Activated T-cell treated with anti-CD3 and anti-CD28 coated beads, Interleukin-2, amount 50 U/mL, for 72 hours (primary cell): ENCODE data around the gene PCNX2. TPM values are rescaled to one million over a fixed set of nuclear protein-coding genes. Genes with fewer than 3 reads are reported as not detected.

ENCODE experiments used
- ATAC-seq, 2 donors: fragments of 150-1000 bp; cut with Tn5 transposase; replicated peaks in 1 of 2; 2 replicates each; pipeline ENCODE4 v1.10.0; 2021; ENCODE audit warnings: moderate library complexity in 2 of 2, mild to moderate bottlenecking in 1 of 2
- DNase-seq, 2 donors: peaks; one replicate each; pipeline ENCODE4 v3.0.0; 2021 to 2022; ENCODE audit warnings: mixed read lengths in 1 of 2
- H3K27ac Mint-ChIP-seq: one replicate; pipeline ENCODE4 v1.8.0; 2022; ENCODE audit warnings: mild to moderate bottlenecking, moderate library complexity, mixed read lengths
- H3K27me3 Mint-ChIP-seq: one replicate; pipeline ENCODE4 v1.8.0; 2022; ENCODE audit warnings: low read depth, mixed read lengths
- H3K36me3 Mint-ChIP-seq, 2 donors: one replicate each; pipeline ENCODE4 v1.8.0; 2022; ENCODE audit warnings: mixed read lengths in 2 of 2, mild to moderate bottlenecking in 1 of 2; ENCODE audit not compliant: insufficient read depth in 2 of 2
- H3K4me1 Mint-ChIP-seq: one replicate; pipeline ENCODE4 v1.8.0; 2022; ENCODE audit warnings: low read depth, mixed read lengths
- H3K4me3 Mint-ChIP-seq, 2 donors: one replicate each; pipeline ENCODE4 v1.8.0; 2022; ENCODE audit warnings: mild to moderate bottlenecking in 2 of 2, mixed read lengths in 2 of 2, moderate library complexity in 2 of 2
- H3K9me3 Mint-ChIP-seq, 2 donors: one replicate each; pipeline ENCODE4 v1.8.0; 2022; ENCODE audit warnings: mixed read lengths in 2 of 2
- total RNA-seq, 2 donors: library from RNA; stranded (reverse); gene quantifications; one replicate each; pipeline ENCODE4 v1.2.3, GENCODE V29; 2022

The PCNX2 gene
- total RNA-seq, 2 donors from 2014 or later = 26.2 to 28.6 TPM

DNA sequence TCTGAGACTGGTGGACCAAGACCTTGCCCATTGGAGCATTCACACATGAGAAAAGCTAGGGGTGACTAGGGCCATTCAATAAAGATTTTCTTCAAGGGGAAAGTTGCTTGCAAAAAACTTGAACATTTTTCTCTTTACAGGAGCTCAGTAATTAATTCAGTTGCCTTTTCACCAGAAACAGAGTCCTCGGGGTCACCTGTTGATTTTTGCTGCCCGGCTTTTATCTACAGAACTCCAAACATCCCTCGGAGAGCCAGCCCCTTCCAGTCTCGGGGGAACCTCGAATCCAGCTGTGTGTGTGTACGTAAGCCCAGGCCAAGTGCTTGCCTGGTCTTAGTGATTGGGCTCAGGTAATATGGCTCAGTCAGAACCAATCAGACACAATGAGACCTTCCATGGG is 47.5 kb downstream of the PCNX2 start:
- H3K36me3 Mint-ChIP-seq = peaks cover 0 to 6% of the 10 kb centered on the region in 2 donors

DNA sequence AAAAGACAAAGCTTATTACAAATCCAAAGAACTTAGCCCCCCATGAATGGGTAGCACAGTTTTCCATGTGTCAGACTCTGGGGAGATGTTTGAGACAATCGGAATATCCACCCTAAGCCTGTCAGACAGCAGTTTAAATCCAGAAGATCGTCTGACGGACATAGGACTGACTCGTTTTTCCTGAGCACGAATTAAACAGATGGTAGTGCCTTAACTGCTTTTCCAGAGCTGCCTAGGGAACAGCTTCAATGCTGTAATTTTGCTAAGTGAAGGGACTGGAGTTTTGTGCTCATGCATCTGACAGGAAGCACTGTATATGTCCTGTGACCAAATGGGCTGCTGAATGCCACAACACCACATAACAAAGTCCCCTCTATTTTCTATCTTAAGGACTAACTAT is 48.6 kb downstream of the PCNX2 start:
- Mint-ChIP-seq H3K36me3 (peaks cover 0 to 6% of the 10 kb centered on the region in 2 donors), H3K9me3 (no peaks in the 10 kb centered on the region), H3K27ac (no peak overlapping the region), H3K4me3 (no peak overlapping the region), H3K4me1 (peaks cover 6% of the 10 kb centered on the region), H3K27me3 (no peaks in the 10 kb centered on the region)
- ATAC-seq = no peak
- no peak for DNase-seq

More for the DNA sequence above, 47.5 kb downstream of the PCNX2 start:
- ATAC-seq (no peak), DNase-seq (no peak)
- H3K4me3 Mint-ChIP-seq = no peak overlapping the region
- no peaks in the 10 kb centered on the region for H3K27me3 Mint-ChIP-seq
- H3K9me3 Mint-ChIP-seq = no peaks in the 10 kb centered on the region
- peaks cover 6% of the 10 kb centered on the region for H3K4me1 Mint-ChIP-seq
- no peak overlapping the region for H3K27ac Mint-ChIP-seq

DNA sequence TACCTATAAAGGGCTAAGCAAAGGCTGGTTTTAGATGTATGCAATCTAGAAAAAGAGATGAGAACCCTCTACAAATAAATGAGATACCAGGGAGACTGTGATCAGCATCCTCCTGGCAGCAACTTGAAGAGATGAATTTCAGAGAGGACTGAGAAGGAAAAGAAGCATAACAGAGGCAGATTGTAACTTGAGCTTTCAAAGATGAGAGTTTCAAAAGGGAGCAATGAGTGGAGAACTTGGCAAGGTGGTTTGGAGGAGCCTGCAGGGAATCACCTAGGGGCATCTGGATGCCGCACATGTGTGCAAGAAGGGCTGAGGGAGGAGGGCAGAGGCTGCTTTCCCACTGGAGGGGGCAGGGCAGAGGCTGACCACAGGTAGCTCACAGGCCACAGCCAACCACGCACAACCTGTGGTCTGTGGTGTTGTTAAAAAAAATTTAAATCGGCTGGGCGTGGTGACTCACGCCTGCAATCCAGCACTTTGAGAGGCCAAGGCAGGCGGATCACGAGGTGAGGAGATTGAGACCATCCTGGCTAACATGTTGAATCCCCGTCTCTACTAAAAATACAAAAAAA is 50.2 kb downstream of the PCNX2 start:
- no peaks in the 10 kb centered on the region for H3K27me3 Mint-ChIP-seq
- H3K36me3 Mint-ChIP-seq = peaks cover 0 to 4% of the 10 kb centered on the region in 2 donors
- ATAC-seq = no peak
- H3K9me3 Mint-ChIP-seq = no peaks in the 10 kb centered on the region
- no peak for DNase-seq
- H3K27ac Mint-ChIP-seq = no peak overlapping the region
- H3K4me3 Mint-ChIP-seq = no peak overlapping the region
- peaks cover 6% of the 10 kb centered on the region for H3K4me1 Mint-ChIP-seq

DNA sequence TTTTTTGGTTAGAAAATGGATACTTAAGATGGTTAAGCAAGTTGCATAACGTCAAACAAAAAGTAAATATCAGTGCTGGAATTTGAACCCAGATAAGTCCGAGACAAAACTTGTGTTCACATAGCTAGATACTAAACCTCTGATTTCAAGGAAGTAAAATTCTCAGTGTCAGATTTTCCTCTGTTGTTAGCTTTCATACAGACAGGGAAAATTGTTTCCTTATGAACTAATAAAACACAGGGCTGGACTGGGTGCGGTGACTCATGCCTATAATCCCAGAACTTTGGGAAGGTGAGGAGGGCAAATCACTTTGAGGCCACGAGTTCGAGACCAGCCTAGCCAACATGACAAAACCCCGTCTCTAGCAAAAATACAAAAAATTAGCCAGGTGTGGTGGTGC is 51.3 kb downstream of the PCNX2 start:
- DNase-seq (no peak), ATAC-seq (no peak)
- no peaks in the 10 kb centered on the region for H3K9me3 Mint-ChIP-seq
- H3K27me3 Mint-ChIP-seq = no peaks in the 10 kb centered on the region
- H3K36me3 Mint-ChIP-seq = peaks cover 0 to 4% of the 10 kb centered on the region in 2 donors
- H3K4me3 Mint-ChIP-seq = no peak overlapping the region
- H3K27ac Mint-ChIP-seq = no peak overlapping the region
- peaks cover 6% of the 10 kb centered on the region for H3K4me1 Mint-ChIP-seq

DNA sequence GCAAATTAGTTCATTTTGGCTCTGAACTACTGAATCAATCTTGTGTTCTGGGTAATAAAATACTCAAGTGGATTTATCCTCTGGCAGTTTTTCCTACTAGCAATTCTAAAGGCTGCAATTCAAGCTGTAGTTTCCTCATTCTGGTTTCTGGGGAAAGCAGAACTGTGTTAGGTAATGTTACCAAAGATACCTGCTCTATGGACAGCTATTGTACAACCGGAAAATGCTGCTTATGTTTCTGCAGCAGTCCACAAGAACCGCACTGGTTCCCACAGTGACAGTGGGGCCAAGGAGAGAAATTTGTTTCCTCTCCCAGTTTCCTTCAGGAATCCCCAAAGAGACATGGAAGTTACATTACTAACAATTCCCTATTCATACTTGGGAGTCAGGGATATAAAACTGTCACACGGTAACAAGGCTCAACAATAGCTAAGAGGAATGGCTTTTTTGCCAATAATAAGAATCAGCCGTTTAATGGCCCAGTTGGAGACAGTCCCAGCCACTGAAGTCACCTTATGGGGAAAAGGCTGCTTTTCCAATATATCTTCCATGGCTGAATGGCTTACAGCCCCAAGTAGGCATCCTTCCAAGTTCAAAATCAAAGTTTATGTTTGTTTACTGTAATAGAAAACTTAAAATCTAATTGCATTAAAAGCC is 52.6 kb downstream of the PCNX2 start:
- H3K36me3 Mint-ChIP-seq = peaks cover 0 to 2% of the 10 kb centered on the region in 2 donors
- no peaks in the 10 kb centered on the region for H3K9me3 Mint-ChIP-seq
- no peak for DNase-seq
- no peak overlapping the region for H3K27ac Mint-ChIP-seq
- no peaks in the 10 kb centered on the region for H3K27me3 Mint-ChIP-seq
- H3K4me3 Mint-ChIP-seq = no peak overlapping the region
- peaks cover 6% of the 10 kb centered on the region for H3K4me1 Mint-ChIP-seq
- no peak for ATAC-seq

DNA sequence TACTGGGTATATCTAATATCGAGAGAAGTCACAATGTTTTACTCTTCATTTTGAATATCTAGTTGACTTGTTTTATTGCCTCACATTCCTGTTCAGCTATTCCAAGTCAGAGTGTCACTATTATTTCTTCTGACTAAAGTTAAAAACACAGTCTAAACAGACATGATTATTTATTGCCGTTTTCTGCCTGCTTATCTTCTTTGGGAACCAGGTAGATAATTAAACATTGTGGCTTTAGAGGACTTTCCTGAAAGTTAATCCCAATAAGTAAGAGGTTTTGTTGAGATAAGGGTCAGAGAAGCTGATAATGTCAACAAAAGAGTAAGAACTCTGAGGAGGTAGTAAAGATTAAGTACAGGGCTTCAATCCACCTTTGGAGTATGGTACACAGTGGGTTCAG is 53.8 kb downstream of the PCNX2 start:
- no peaks in the 10 kb centered on the region for H3K9me3 Mint-ChIP-seq
- peaks cover 0 to 2% of the 10 kb centered on the region in 2 donors for H3K36me3 Mint-ChIP-seq
- DNase-seq (no peak), ATAC-seq (no peak)
- H3K4me1 Mint-ChIP-seq = peaks cover 6% of the 10 kb centered on the region
- H3K27me3 Mint-ChIP-seq = no peaks in the 10 kb centered on the region
- no peak overlapping the region for H3K4me3 Mint-ChIP-seq
- no peak overlapping the region for H3K27ac Mint-ChIP-seq

DNA sequence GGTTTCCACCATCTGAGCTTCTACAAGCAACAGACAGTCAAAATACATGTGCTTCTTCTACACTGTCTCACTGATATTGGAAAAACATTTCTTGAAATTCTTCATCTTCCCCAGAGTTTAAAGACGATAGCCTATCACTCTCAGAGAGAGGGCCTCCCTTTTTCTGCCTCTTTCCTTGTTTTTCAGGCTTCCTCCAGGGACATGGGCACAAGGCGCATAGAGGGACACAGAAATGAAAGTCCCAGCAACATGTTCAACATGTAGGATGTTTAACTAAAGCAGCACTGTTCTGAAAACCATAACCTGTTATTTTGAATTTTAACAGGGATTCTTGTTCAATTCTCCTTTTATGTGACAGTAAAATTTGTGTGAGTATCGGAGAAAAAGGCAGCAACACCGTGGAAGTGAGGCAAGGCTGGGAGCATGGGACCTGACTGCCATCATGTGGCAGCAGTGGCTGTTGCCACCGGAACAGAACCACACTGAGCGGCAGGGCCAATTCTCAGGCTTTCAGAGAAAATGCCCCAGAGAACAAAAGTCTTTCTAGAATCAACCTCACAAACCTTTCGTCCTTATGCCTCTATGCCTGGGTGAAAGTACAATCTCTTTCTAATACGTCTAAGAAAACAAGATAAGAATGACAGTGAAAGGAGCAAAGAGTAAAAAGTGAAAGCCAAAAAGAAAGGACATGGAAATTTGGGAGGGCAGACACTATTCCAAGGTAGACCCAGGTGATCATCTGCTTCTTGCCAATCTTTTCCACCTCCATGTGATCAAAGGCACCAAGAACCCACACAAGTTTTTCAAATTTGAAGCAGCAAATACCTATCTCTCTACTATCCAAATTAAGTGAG is 54.5 kb downstream of the PCNX2 start:
- H3K9me3 Mint-ChIP-seq = no peaks in the 10 kb centered on the region
- H3K27me3 Mint-ChIP-seq = no peaks in the 10 kb centered on the region
- no peak overlapping the region for H3K4me3 Mint-ChIP-seq
- no peak for ATAC-seq
- peaks cover 6% of the 10 kb centered on the region for H3K4me1 Mint-ChIP-seq
- no peak overlapping the region for H3K27ac Mint-ChIP-seq
- DNase-seq = peak; percentile 2 to 9
- peaks cover under 1 to 7% of the 10 kb centered on the region in 2 donors for H3K36me3 Mint-ChIP-seq

DNA sequence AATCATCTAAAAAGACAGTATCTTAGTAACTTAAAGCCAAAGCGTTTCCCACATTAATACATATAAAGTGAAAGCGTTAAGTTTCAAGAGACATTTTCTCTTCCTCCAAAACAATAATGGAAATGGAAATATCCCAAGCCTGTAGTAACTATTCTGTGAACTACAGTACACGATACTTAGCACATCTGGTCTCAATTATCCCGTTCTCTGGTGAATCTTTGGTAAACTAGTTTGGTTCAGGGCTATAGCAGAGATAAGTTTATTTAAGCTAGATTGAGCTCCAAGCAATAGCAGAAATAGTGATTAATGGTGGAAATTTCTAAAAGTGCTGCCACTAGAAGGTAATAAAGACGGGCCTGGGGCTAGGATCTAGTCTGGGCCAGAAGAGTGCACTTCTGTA is 55.2 kb downstream of the PCNX2 start:
- DNase-seq (no peak), ATAC-seq (no peak)
- Mint-ChIP-seq H3K36me3 (peaks cover 3 to 8% of the 10 kb centered on the region in 2 donors), H3K27ac (no peak overlapping the region), H3K27me3 (no peaks in the 10 kb centered on the region), H3K4me3 (no peak overlapping the region), H3K9me3 (no peaks in the 10 kb centered on the region), H3K4me1 (peaks cover 4% of the 10 kb centered on the region)

DNA sequence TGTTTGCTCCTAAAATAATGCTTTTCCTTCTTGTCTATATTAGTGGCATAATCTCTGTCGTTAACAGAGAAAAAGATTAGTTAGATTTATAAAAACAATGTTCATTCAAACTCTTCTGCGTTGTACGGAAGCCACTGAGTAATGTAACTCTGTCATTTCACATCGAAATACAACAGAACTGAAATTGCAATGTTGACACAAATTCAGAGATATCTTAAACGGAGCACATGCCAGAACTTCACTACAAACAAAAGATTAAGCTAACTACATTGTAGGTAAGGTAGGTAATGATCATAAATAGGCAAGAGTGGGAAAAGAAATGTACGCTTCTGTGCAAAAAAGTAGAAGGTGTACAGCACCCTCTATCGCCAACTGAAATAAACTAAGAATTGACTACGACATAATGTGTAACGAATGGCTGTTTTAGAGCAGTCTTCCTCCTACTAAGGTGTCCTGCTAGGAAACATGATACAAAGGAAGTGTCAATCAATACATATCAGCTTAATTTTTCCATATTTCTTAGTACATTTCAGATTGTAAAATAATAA is 56.6 kb downstream of the PCNX2 start:
- H3K36me3 Mint-ChIP-seq = peaks cover 5 to 6% of the 10 kb centered on the region in 2 donors
- no peak overlapping the region for H3K27ac Mint-ChIP-seq
- no peak overlapping the region for H3K4me3 Mint-ChIP-seq
- ATAC-seq (no peak), DNase-seq (no peak)
- H3K9me3 Mint-ChIP-seq = no peaks in the 10 kb centered on the region
- no peaks in the 10 kb centered on the region for H3K4me1 Mint-ChIP-seq
- no peaks in the 10 kb centered on the region for H3K27me3 Mint-ChIP-seq

DNA sequence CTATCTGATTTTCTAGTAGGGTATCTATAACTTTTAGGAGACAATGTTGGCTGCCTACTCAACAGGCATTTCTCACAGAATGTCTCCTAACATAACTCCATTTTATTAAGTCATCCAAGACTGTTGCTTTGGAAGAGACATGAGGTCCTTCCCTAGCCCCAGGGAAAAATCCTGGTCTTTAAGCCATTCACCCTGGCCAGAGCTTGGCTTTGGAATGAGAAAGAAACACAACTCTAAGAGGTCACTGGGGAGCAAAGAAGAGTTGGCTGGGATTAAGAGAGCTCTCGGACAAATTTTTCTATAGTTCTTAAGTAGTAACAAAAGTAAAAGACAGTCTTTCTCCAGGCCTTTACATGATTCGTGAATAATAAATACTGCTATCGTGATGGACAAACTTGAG is 57.9 kb downstream of the PCNX2 start:
- ATAC-seq = no peak
- Mint-ChIP-seq H3K36me3 (peaks cover 5 to 6% of the 10 kb centered on the region in 2 donors), H3K9me3 (no peaks in the 10 kb centered on the region), H3K27ac (no peak overlapping the region), H3K4me3 (no peak overlapping the region), H3K27me3 (no peaks in the 10 kb centered on the region), H3K4me1 (no peaks in the 10 kb centered on the region)
- DNase-seq = no peak

DNA sequence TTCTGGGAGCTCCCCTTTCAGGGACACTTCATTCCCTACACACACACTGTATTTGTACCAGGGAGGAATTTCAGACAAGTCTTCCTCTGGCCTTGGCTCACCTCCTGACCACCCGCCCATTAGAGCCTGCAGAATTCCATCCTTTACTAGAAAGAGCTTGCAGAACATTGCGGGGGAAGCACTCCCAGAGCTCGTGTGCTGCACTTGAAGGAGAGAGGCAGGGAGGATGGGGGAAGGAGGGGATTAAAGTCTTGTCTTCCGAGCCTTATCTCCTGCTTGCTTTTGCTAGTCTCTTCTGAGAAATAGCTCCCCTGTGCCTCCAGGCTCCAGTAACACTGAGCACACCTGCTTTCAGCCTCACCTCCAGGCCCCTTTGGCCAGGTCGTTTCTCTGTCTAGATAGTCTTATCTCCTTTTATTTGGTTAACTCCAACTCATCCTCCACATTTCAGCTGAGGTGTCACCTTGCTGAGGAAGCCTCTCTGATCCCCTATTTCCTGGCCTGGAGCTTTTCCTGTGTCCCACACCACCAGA is 62.0 kb downstream of the PCNX2 start:
- Mint-ChIP-seq H3K9me3 (no peaks in the 10 kb centered on the region), H3K4me3 (no peak overlapping the region), H3K27ac (no peak overlapping the region), H3K4me1 (no peaks in the 10 kb centered on the region), H3K36me3 (peaks cover 5 to 10% of the 10 kb centered on the region in 2 donors), H3K27me3 (no peaks in the 10 kb centered on the region)
- no peak for ATAC-seq
- no peak for DNase-seq

DNA sequence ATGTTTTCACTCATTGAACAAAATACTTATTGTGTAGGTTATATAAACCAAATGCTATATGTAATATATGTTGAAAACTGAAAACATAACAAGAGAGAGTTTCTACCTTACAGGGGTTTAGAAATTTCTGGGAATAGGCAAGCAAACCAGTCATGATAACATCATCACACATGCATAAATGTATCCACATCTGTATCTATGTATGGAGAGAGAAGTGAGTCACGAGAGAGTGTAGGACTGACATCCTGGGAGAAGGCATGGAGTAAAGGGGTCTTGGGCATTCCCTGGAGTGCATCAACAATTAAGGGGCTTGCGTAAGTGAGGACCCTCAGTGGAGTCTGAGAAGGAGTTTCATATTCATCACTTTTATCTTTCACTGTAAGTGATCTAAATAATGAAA is 65.5 kb downstream of the PCNX2 start:
- Mint-ChIP-seq H3K9me3 (no peaks in the 10 kb centered on the region), H3K36me3 (peaks cover 2 to 4% of the 10 kb centered on the region in 2 donors), H3K4me1 (no peaks in the 10 kb centered on the region), H3K4me3 (no peak overlapping the region), H3K27ac (no peak overlapping the region), H3K27me3 (no peaks in the 10 kb centered on the region)
- ATAC-seq = no peak
- DNase-seq = no peak

DNA sequence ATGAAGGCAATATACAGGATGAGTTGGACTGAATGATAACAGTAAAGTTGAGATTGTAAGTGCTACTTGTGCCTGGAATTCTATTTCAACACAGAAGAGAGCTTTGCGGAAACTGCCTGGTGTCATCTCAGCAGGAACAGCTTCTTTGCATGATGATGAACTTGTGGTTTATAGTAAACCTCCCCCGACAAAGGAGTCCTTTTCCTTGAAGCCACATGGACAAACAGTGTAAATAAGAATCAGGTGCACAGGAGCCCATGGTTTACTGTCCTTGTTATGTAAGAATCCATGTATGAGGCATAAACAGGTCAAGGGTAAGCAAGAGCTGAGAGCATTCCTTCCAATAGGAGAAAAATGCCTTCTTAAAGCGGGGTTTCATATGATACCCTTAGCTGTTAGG is 66.2 kb downstream of the PCNX2 start:
- DNase-seq = no peak
- peaks cover 2 to 4% of the 10 kb centered on the region in 2 donors for H3K36me3 Mint-ChIP-seq
- no peak overlapping the region for H3K27ac Mint-ChIP-seq
- H3K4me1 Mint-ChIP-seq = no peaks in the 10 kb centered on the region
- H3K4me3 Mint-ChIP-seq = no peak overlapping the region
- no peak for ATAC-seq
- H3K27me3 Mint-ChIP-seq = no peaks in the 10 kb centered on the region
- no peaks in the 10 kb centered on the region for H3K9me3 Mint-ChIP-seq
